K562 (cell line): ENCODE results near the gene SGPL1. TPM values are rescaled to one million over a fixed set of nuclear protein-coding genes. Genes with fewer than 3 reads are reported as not detected.

Source experiments
- ATAC-seq: fragments of 200-7000 bp; cut with Tn5 transposase; 3 replicates; pipeline ENCODE4 v1.9.1; 2020; ENCODE audit warnings: moderate library complexity
- BruUV-seq: library from RNA; stranded (reverse); fragments of 400-500 nt; replicated peaks from 2 replicates; lab custom pipeline; 2021; lab: Mats Ljungman, UMichigan
- CTCF ChIA-PET: fragments of 300-600 bp; formaldehyde crosslinking; extraction: SDS; loops from one replicate; lab custom pipeline; 2021; ENCODE audit warnings: low intra/inter-chr PET ratio; lab: Yijun Ruan, JAX
- POLR2A ChIA-PET: fragments of 300-600, 350-650 bp; sonication (Branson Sonifier 250); formaldehyde crosslinking; extraction: SDS; loops from one replicate; lab custom pipeline; 2021; ENCODE audit warnings: antibody characterized with exemption, inconsistent platforms; lab: Yijun Ruan, JAX
- DNase-seq, 4 experiments: peaks; one replicate each; pipeline versions ENCODE4 v3.0.0 to v3.0.0-alpha.2; 2011 to 2018; ENCODE audit warnings: low spot score in 3 of 4, mixed read lengths in 3 of 4; ENCODE audit errors: extremely low read depth in 1 of 4
- FAIRE-seq: peaks from 2 replicates; lab custom pipeline; 2011; peaks lifted over from hg19 to GRCh38; lab: Jason Lieb, UNC
- H2AFZ ChIP-seq: 2 replicates; pipeline ENCODE4 v1.6.0; 2011; ENCODE audit warnings: low read depth, low read length, control low read depth, inconsistent platforms
- H3K27ac ChIP-seq: fragments of 200-600 bp; 3 replicates; pipeline ENCODE4 v1.8.0; 2011; ENCODE audit warnings: low read depth, mild to moderate bottlenecking, control low read depth, inconsistent platforms, low read length, moderate library complexity, mixed read lengths; ENCODE audit errors: extremely low read depth
- H3K27me3 ChIP-seq, 2 experiments: fragments of 300-600 bp in 1 of 2; 2 replicates in 1 of 2; 3 replicates in 1 of 2; pipeline versions ENCODE4 v1.6.0 to v1.8.0; 2011; ENCODE audit warnings: inconsistent platforms in 2 of 2, low read length in 2 of 2, mild to moderate bottlenecking in 1 of 2, mixed read lengths in 1 of 2, moderate library complexity in 1 of 2; ENCODE audit not compliant: control insufficient read depth in 2 of 2, insufficient read depth in 2 of 2
- H3K36me3 ChIP-seq: fragments of 300-600 bp; 3 replicates; pipeline ENCODE4 v1.8.0; 2011; ENCODE audit warnings: mild to moderate bottlenecking, low read length, inconsistent platforms; ENCODE audit not compliant: control insufficient read depth, insufficient read depth
- H3K4me1 ChIP-seq, 2 experiments: fragments of 200-600 bp in 1 of 2; replicated peaks in 1 of 2; 2 replicates in 1 of 2; 3 replicates in 1 of 2; pipeline versions ENCODE4 v1.5.1 to v1.8.0; 2011; ENCODE audit warnings: inconsistent platforms in 2 of 2, low read length in 2 of 2, mild to moderate bottlenecking in 1 of 2, mixed read lengths in 1 of 2, moderate library complexity in 1 of 2; ENCODE audit not compliant: control insufficient read depth in 2 of 2, insufficient read depth in 2 of 2
- H3K4me2 ChIP-seq: 2 replicates; pipeline ENCODE4 v1.6.1; 2011; ENCODE audit warnings: low read length, control low read depth, inconsistent platforms, mixed read lengths; ENCODE audit not compliant: insufficient read depth
- H3K4me3 ChIP-seq: fragments of 200-600 bp; sonication (generic), shearing (Covaris generic); 2 replicates; pipeline ENCODE4 v1.5.1; 2016; ENCODE audit warnings: control low read depth, inconsistent platforms
- H3K79me2 ChIP-seq: fragments of 200-600 bp; 3 replicates; pipeline ENCODE4 v1.8.0; 2011; ENCODE audit warnings: low read length, inconsistent platforms; ENCODE audit not compliant: control insufficient read depth, insufficient read depth
- H3K9ac ChIP-seq, 2 experiments: 2 replicates each; pipeline versions ENCODE4 v1.6.0 to v1.6.1; 2011; ENCODE audit warnings: low read depth in 2 of 2, low read length in 2 of 2, control low read depth in 1 of 2, inconsistent platforms in 1 of 2, mild to moderate bottlenecking in 1 of 2, mixed read lengths in 1 of 2; ENCODE audit not compliant: insufficient read depth in 1 of 2
- H3K9me1 ChIP-seq: one replicate; pipeline ENCODE4 v1.6.0; 2011; ENCODE audit warnings: inconsistent platforms, mild to moderate bottlenecking, low read length, moderate library complexity; ENCODE audit not compliant: control insufficient read depth, insufficient read depth
- H3K9me3 ChIP-seq: replicated peaks from 2 replicates; pipeline ENCODE4 v1.5.1; 2011; ENCODE audit warnings: low read depth, low read length, inconsistent platforms; ENCODE audit not compliant: control insufficient read depth, insufficient read depth
- H4K20me1 ChIP-seq: replicated peaks from 2 replicates; pipeline ENCODE4 v1.6.1; 2011; ENCODE audit warnings: low read length, inconsistent platforms, mixed read lengths; ENCODE audit not compliant: control insufficient read depth, insufficient read depth
- WGBS: fragments of 100-300 bp; shearing (Covaris generic); methylation state at CpG from one replicate; pipeline ENCODE4 v1.1.6; 2016; ENCODE audit warnings: low coverage, mixed read lengths; ENCODE audit not compliant: insufficient coverage; ENCODE audit errors: missing lambda C conversion rate; 5-methylcytosine and 5-hydroxymethylcytosine counted together
- in situ Hi-C: fragments of 300-500 bp; cut with MboI; formaldehyde crosslinking; loops from 4 replicates; pipeline ENCODE4 v1.15.0; 2018; ENCODE audit warnings: inconsistent platforms, mixed read lengths
- intact Hi-C: fragments of 100-400 bp; cut with micrococcal nuclease; formaldehyde crosslinking; loops from 2 replicates; pipeline ENCODE4 v1.14.2; 2022
- polyA plus RNA-seq, 8 experiments: library from polyadenylated mRNA; depleted of rRNA in 4 of 8; stranded (reverse) in 5 of 8; unstranded in 3 of 8; fragments of >200 nt; fragmentation: Nextera tagmentation in 2 of 8; fragmentation: Illumina TruSeq in 1 of 8; extraction: Ambion mirVana in 2 of 8; extraction: Trizol in 1 of 8; gene quantifications; 2 replicates each; pipeline versions ENCODE4 v1.2.1 to v1.2.3, GENCODE V29; 2011 to 2014; ENCODE audit warnings: inconsistent platforms in 1 of 8, missing spikeins in 1 of 8
- total RNA-seq, 7 experiments: library from RNA; depleted of rRNA in 6 of 7; stranded (reverse); fragments of >200 nt in 6 of 7; fragmentation: Illumina TruSeq in 2 of 7; extraction: Trizol in 2 of 7; gene quantifications; 2 replicates each; pipeline versions ENCODE4 v1.2.1 to v1.2.3, GENCODE V29; 2011 to 2021; ENCODE audit warnings: low replicate concordance in 1 of 7
- TF ChIP-seq, protein P1 (sequence below): IDR thresholded peaks from 2 replicates; pipeline ENCODE4 v1.6.1; 2011; ENCODE audit warnings: borderline replicate concordance, low read depth, mild to moderate bottlenecking, moderate library complexity, low read length; ENCODE audit not compliant: insufficient read depth, poor library complexity, severe bottlenecking
- TF ChIP-seq, protein P2 (sequence below): sonication (generic); formaldehyde crosslinking; IDR thresholded peaks from 2 replicates; pipeline ENCODE4 v1.8.1; 2023; ENCODE audit warnings: mild to moderate bottlenecking, missing genetic modification reagents

The SGPL1 gene
- total and polyA plus RNA-seq, 9 of the 15 experiments (the other 6 are each of a cell fraction or from before 2014, with no cell fraction given): 6.0 to 18.0 (median 8.7) TPM

DNA sequence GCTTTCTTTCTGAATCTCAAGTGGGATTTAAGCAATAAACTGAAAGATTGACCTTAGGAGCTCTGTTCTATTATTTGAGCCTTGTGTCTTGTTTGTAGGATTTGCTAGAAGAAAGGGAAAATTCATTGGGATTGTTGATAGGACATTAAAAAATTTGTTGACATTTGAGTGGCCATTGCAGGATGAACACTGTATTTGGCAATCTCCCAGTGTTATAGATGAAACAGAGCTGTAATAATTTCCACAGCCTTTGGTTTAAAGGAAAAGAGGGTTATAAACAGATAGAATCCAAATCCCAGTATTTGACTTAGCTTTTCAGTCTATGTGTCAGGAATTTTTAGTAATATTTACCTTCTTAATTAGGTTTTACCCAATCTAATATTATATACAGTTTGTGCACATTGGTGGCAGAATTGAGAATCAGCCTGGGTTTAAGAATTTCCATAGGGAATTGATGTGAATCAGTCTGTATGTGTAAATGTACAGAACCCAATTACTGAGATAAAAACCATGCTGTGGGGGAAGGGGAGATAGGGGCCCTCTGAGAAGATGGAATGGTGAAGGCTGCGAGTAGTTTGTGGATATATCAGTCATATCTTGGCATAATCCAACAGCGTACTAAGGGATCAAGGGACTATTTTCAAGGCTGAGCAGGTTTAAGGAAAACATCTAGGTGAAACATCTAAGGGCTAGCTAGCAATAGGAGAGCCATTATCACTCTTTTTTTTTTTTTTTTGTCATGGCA lies 6.5 kb downstream of the SGPL1 start:
- TF ChIP-seq, protein P1, sequence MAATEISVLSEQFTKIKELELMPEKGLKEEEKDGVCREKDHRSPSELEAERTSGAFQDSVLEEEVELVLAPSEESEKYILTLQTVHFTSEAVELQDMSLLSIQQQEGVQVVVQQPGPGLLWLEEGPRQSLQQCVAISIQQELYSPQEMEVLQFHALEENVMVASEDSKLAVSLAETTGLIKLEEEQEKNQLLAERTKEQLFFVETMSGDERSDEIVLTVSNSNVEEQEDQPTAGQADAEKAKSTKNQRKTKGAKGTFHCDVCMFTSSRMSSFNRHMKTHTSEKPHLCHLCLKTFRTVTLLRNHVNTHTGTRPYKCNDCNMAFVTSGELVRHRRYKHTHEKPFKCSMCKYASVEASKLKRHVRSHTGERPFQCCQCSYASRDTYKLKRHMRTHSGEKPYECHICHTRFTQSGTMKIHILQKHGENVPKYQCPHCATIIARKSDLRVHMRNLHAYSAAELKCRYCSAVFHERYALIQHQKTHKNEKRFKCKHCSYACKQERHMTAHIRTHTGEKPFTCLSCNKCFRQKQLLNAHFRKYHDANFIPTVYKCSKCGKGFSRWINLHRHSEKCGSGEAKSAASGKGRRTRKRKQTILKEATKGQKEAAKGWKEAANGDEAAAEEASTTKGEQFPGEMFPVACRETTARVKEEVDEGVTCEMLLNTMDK: no peak
- TF ChIP-seq, protein P2, sequence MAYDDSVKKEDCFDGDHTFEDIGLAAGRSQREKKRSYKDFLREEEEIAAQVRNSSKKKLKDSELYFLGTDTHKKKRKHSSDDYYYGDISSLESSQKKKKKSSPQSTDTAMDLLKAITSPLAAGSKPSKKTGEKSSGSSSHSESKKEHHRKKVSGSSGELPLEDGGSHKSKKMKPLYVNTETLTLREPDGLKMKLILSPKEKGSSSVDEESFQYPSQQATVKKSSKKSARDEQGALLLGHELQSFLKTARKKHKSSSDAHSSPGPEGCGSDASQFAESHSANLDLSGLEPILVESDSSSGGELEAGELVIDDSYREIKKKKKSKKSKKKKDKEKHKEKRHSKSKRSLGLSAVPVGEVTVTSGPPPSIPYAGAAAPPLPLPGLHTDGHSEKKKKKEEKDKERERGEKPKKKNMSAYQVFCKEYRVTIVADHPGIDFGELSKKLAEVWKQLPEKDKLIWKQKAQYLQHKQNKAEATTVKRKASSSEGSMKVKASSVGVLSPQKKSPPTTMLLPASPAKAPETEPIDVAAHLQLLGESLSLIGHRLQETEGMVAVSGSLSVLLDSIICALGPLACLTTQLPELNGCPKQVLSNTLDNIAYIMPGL (CRISPR knock-in tag): no peak
- H3K79me2 ChIP-seq: no peaks in the 10 kb centered on the region
- H2AFZ ChIP-seq: no peak overlapping the region
- H4K20me1 ChIP-seq: no peaks in the 10 kb centered on the region
- H3K4me3 ChIP-seq: no peak overlapping the region
- DNase-seq (no peak), FAIRE-seq (no peak), ATAC-seq (no peak)
- H3K36me3 ChIP-seq: peaks cover 4% of the 10 kb centered on the region; the same call in 1 of the 3 replicates
- no peaks in the 10 kb centered on the region for H3K27me3 ChIP-seq
- no peak overlapping the region for H3K9ac ChIP-seq
- H3K27ac ChIP-seq: no peak overlapping the region
- peaks cover 0 to 6% of the 10 kb centered on the region in 2 experiments; a peak in 2 of 5 replicates for H3K4me1 ChIP-seq
- in situ Hi-C loops: no loop called here
- intact Hi-C loops: no loop called here
- whole genome bisulfite sequencing: 38% methylated on average over 2 of the region's 2 CpGs
- CTCF ChIA-PET: no interaction called here
- BruUV-seq: no TSS peak
- no peaks in the 10 kb centered on the region for H3K9me1 ChIP-seq
- no peaks in the 10 kb centered on the region for H3K9me3 ChIP-seq
- POLR2A ChIA-PET: interaction anchor here (0.6 to 0.9 kb wide), 3 partner anchors 10 to 24 kb away, joined by 3 read pairs; no protein-coding TSS in a partner anchor
- H3K4me2 ChIP-seq: no peak overlapping the region
